PC-3 (cell line): Measurements from ENCODE around the gene FBXO41.

Experiments used
- EZH2 ChIP-seq: fragments of 300-600 bp; sonication (generic); IDR thresholded peaks from one replicate; pipeline ENCODE4 v1.6.1; 2017; ENCODE audit warnings: antibody characterized with exemption, mild to moderate bottlenecking, low read length; ENCODE audit not compliant: unreplicated experiment
- EZH2phosphoT487 ChIP-seq: fragments of 300-600 bp; sonication (generic); IDR thresholded peaks from 2 replicates; pipeline ENCODE4 v1.6.1; 2018; ENCODE audit warnings: mild to moderate bottlenecking, antibody characterized with exemption, low read length, borderline replicate concordance
- TF ChIP-seq, protein P1 (sequence below): fragments of 300-600 bp; sonication (generic); conservative IDR thresholded peaks from 2 replicates; pipeline ENCODE4 v1.5.1; 2017; ENCODE audit warnings: antibody characterized with exemption, low read depth, mild to moderate bottlenecking, low read length

DNA sequence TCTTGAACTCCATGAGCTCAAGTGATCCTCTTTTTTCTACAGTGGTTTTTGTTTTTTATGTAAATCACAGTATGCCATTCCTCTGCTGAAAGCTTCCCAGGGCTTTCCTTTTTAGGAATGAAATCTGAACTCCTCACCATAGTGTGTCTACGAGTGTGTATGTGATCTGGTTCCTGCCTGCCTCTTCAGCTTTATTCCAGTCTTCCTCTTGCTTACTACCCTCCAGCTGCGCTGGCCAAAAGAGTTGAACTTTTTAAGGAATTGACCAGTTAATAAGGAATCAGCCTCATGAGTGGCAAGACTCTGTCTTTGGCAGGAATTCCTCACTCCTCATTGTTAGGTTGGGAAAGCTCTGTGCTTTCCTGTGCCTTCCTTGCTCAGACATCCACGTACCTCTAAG lies 46.1 kb downstream of the FBXO41 start:
- TF ChIP-seq, protein P1, sequence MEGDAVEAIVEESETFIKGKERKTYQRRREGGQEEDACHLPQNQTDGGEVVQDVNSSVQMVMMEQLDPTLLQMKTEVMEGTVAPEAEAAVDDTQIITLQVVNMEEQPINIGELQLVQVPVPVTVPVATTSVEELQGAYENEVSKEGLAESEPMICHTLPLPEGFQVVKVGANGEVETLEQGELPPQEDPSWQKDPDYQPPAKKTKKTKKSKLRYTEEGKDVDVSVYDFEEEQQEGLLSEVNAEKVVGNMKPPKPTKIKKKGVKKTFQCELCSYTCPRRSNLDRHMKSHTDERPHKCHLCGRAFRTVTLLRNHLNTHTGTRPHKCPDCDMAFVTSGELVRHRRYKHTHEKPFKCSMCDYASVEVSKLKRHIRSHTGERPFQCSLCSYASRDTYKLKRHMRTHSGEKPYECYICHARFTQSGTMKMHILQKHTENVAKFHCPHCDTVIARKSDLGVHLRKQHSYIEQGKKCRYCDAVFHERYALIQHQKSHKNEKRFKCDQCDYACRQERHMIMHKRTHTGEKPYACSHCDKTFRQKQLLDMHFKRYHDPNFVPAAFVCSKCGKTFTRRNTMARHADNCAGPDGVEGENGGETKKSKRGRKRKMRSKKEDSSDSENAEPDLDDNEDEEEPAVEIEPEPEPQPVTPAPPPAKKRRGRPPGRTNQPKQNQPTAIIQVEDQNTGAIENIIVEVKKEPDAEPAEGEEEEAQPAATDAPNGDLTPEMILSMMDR = no peak
- no peak for TF ChIP-seq EZH2
- no peak for TF ChIP-seq EZH2phosphoT487
